Measurements from ENCODE around the gene PECR.

Gene PECR

DNA sequence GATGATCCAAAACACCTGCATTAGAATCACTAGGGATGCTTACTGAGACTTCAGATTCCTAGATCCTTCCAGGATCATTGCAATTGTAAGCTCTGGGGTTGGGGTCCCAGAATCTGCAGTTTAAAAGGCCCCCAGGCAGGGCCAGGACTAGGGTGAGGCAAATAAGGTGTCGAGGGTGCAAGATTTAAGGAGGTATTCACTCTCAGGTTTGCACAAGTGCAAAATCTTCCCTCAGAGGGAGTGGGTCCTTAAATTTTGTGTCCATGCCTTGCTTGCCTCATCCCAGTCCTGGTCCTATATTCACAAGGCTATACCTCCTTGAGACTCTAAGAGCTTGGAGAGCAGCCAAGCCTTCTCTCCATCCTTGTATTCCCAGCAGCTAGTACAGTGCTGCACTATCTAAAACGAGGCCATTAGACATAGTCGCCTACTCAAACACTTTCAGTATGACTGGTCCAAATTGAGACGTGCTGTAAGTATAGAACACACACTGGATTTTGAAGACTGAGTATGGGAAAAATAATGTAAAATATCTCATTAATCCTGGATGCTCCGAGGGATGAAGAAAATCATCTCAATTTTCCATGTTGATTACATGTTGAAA is 36.6 kb downstream of the PECR start:
- H3K4me3 ChIP-seq (ENCODE audit: low read depth, low read length), result no peak overlapping the region
- TF ChIP-seq, protein P1, sequence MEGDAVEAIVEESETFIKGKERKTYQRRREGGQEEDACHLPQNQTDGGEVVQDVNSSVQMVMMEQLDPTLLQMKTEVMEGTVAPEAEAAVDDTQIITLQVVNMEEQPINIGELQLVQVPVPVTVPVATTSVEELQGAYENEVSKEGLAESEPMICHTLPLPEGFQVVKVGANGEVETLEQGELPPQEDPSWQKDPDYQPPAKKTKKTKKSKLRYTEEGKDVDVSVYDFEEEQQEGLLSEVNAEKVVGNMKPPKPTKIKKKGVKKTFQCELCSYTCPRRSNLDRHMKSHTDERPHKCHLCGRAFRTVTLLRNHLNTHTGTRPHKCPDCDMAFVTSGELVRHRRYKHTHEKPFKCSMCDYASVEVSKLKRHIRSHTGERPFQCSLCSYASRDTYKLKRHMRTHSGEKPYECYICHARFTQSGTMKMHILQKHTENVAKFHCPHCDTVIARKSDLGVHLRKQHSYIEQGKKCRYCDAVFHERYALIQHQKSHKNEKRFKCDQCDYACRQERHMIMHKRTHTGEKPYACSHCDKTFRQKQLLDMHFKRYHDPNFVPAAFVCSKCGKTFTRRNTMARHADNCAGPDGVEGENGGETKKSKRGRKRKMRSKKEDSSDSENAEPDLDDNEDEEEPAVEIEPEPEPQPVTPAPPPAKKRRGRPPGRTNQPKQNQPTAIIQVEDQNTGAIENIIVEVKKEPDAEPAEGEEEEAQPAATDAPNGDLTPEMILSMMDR (IDR thresholded peaks at IDR 0.05; ENCODE audit: low read depth, low read length), result no peak
- H3K9me3 ChIP-seq (ENCODE audit: severe bottlenecking), result no peaks in the 10 kb centered on the region
- peaks cover 24% of the 10 kb centered on the region for H3K36me3 ChIP-seq
- no peak for DNase-seq
- no peak overlapping the region for H3K27ac ChIP-seq
- no peaks in the 10 kb centered on the region for H3K27me3 ChIP-seq (ENCODE audit: insufficient read depth, low read depth, severe bottlenecking)

DNA sequence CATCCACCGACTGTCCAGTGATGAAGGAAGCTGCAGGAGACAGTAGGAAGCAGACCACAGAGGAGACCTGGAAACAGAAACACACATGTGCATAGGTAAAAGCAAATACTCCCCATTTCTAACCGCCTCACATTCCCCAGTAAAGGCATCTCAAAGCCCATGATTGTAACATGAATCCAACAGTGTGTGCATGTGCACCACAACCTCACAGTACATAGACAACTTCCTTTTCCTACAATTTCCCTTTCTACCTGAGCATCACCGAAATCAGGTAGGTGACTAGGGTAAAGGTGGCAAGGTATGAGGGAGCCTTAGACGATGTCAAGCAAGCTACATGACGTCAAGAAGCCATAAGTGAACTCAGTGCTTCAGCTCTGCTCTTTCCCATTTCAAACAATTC is 37.7 kb downstream of the PECR start:
- DNase-seq, result no peak
- TF ChIP-seq, protein P1 (IDR thresholded peaks at IDR 0.05; ENCODE audit: low read depth, low read length), result no peak
- H3K9me3 ChIP-seq (ENCODE audit: severe bottlenecking), result no peaks in the 10 kb centered on the region
- peaks cover 27% of the 10 kb centered on the region for H3K36me3 ChIP-seq
- no peak overlapping the region for H3K4me3 ChIP-seq (ENCODE audit: low read depth, low read length)
- no peaks in the 10 kb centered on the region for H3K27me3 ChIP-seq (ENCODE audit: insufficient read depth, low read depth, severe bottlenecking)
- no peak overlapping the region for H3K27ac ChIP-seq

DNA sequence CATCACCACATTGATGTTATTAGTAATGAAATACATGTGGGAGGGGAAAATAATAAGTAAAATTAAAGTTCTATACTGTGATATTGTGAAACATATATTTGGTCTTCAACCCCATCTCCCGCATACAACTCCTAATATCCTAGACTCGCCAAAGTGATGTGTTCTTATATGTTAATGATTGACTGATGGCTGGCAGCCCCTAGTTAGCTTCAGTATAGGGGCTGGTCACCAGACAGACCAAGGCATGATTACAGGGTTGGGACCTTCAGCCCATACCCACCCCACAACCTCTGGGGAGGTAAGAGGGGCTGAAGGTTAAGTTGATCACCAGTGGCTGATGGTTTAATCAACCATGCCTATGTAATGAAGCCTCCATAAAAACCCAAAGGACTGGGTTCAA is 40.2 kb downstream of the PECR start:
- TF ChIP-seq, protein P1 (IDR thresholded peaks at IDR 0.05; ENCODE audit: low read depth, low read length), result no peak

DNA sequence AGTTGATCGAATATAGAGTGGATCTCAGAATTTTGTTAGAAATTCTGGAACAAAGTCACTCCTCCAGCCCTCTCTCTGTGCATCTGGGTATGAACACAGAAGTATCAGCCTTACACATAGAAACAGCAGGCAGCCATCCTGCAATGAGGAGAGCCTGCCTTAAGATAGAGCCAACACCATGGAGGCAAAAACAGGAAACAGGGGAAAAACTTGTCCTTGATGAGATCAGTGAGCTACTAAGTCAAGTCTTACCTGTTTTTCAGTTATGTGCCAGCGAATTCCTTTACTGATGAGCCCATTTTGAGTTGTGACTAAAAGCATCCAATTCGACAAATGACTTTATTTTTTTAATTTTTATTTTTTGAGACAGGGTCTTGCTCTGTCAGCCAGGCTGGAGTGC is 41.7 kb downstream of the PECR start:
- no peaks in the 10 kb centered on the region for H3K27me3 ChIP-seq (ENCODE audit: insufficient read depth, low read depth, severe bottlenecking)
- no peak overlapping the region for H3K4me3 ChIP-seq (ENCODE audit: low read depth, low read length)
- no peak for DNase-seq
- TF ChIP-seq, protein P1 (IDR thresholded peaks at IDR 0.05; ENCODE audit: low read depth, low read length), result no peak
- H3K9me3 ChIP-seq (ENCODE audit: severe bottlenecking), result no peaks in the 10 kb centered on the region
- H3K36me3 ChIP-seq, result peaks cover 19% of the 10 kb centered on the region
- H3K27ac ChIP-seq, result no peak overlapping the region

More for the DNA sequence above, 40.2 kb downstream of the PECR start:
- H3K27ac ChIP-seq, result no peak overlapping the region
- peaks cover 25% of the 10 kb centered on the region for H3K36me3 ChIP-seq
- no peaks in the 10 kb centered on the region for H3K27me3 ChIP-seq (ENCODE audit: insufficient read depth, low read depth, severe bottlenecking)
- H3K4me3 ChIP-seq (ENCODE audit: low read depth, low read length), result no peak overlapping the region
- H3K9me3 ChIP-seq (ENCODE audit: severe bottlenecking), result no peaks in the 10 kb centered on the region
- DNase-seq, result no peak

DNA sequence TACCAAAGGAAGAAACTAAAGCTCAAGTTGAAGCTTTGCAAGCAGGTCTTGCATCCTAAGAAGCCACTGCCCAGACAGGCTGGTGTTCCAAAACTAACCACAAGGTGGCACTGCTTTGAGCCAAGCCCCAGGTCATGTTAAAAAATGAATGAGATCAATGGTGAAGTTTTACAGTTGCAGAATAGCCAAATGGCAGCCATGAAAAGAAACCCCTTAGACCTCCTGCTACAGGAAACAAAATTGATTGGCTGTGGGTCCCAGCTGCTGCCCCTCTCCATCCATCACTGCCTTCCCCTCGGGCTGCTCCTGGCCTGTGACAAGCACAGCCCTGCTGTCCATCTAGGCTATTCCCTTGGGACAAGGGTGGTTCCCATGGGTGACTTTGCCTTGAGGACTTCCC is 47.5 kb downstream of the PECR start:
- TF ChIP-seq, protein P1 (IDR thresholded peaks at IDR 0.05; ENCODE audit: low read depth, low read length), result peak; percentile 86
- Histone ChIP-seq H3K9me3 (ENCODE audit: severe bottlenecking) (no peaks in the 10 kb centered on the region), H3K36me3 (peaks cover 8% of the 10 kb centered on the region), H3K4me3 (ENCODE audit: low read depth, low read length) (no peak overlapping the region), H3K27ac (no peak overlapping the region), H3K27me3 (ENCODE audit: insufficient read depth, low read depth, severe bottlenecking) (no peaks in the 10 kb centered on the region)
- peak; percentile 70 for DNase-seq

DNA sequence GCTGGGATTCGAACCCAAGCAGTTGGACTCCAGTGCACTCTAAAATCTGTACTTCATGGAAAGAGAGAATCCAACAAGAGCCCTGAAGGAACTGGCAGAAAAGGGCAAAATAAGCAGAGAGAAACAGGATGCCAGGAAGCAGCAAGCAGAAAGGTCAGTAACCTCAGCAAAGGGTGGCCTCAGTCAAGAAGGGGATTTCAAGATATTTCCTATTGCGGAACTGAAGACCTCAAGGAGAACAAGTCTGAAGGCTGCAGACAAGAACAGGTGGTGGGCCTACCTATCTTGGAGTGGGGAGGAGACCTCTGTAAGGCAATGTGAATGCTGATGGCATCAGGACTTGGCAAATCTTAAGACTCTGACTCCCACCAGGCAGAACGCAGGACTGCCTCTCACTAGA is 48.2 kb downstream of the PECR start:
- Histone ChIP-seq H3K27ac (no peak overlapping the region), H3K36me3 (peaks cover 8% of the 10 kb centered on the region), H3K27me3 (ENCODE audit: insufficient read depth, low read depth, severe bottlenecking) (no peaks in the 10 kb centered on the region), H3K9me3 (ENCODE audit: severe bottlenecking) (no peaks in the 10 kb centered on the region), H3K4me3 (ENCODE audit: low read depth, low read length) (no peak overlapping the region)
- no peak for DNase-seq
- TF ChIP-seq, protein P1 (IDR thresholded peaks at IDR 0.05; ENCODE audit: low read depth, low read length), result no peak

Measured in WERI-Rb-1 (cell line).